Lung (tissue), 12 donors: ENCODE measurements around the gene SLC27A1. TPM values are rescaled to one million over a fixed set of nuclear protein-coding genes. Genes with fewer than 3 reads are reported as not detected.

Experiments
- ATAC-seq: fragments of 200-7000 bp; cut with Tn5 transposase; one replicate; pipeline ENCODE4 v1.9.1; 2020; ENCODE audit warnings: moderate number of reproducible peaks; ENCODE audit not compliant: insufficient read depth, low FRiP score
- DNase-seq, 3 donors: peaks; one replicate each; pipeline ENCODE4 v3.0.0-alpha.2; 2013 to 2017
- H3K27ac ChIP-seq, 2 donors: one replicate each; pipeline ENCODE4 v1.5.1; 2013; ENCODE audit warnings: mild to moderate bottlenecking in 2 of 2, moderate library complexity in 2 of 2, control low read depth in 1 of 2, inconsistent platforms in 1 of 2, low read depth in 1 of 2, low read length in 1 of 2
- H3K27me3 ChIP-seq, 3 donors: one replicate each; pipeline ENCODE4 v1.5.1; 2013; ENCODE audit warnings: low read length in 2 of 3; ENCODE audit not compliant: control insufficient read depth in 3 of 3, insufficient read depth in 3 of 3
- H3K36me3 ChIP-seq, 4 donors: one replicate each; pipeline ENCODE4 v1.5.1; 2013; ENCODE audit warnings: low read length in 4 of 4, mild to moderate bottlenecking in 1 of 4, moderate library complexity in 1 of 4; ENCODE audit not compliant: control insufficient read depth in 4 of 4, insufficient read depth in 4 of 4
- H3K4me1 ChIP-seq, 5 donors: one replicate each; pipeline ENCODE4 v1.5.1; 2013; ENCODE audit warnings: low read length in 5 of 5, mild to moderate bottlenecking in 2 of 5, moderate library complexity in 1 of 5; ENCODE audit not compliant: control insufficient read depth in 5 of 5, insufficient read depth in 5 of 5
- H3K4me3 ChIP-seq: one replicate; pipeline ENCODE4 v1.5.1; 2013; ENCODE audit warnings: mild to moderate bottlenecking, control low read depth, moderate library complexity
- H3K9ac ChIP-seq, 2 donors: one replicate each; pipeline ENCODE4 v1.5.1; 2013; ENCODE audit warnings: low read length in 2 of 2, control low read depth in 1 of 2; ENCODE audit not compliant: insufficient read depth in 1 of 2
- H3K9me3 ChIP-seq, 4 donors: one replicate each; pipeline ENCODE4 v1.5.1; 2013; ENCODE audit warnings: low read length in 3 of 4, mild to moderate bottlenecking in 1 of 4, moderate library complexity in 1 of 4; ENCODE audit not compliant: control insufficient read depth in 4 of 4, insufficient read depth in 3 of 4
- CTCF ChIP-seq: IDR thresholded peaks from 2 replicates; pipeline ENCODE4 v1.5.1; 2012; ENCODE audit warnings: mild to moderate bottlenecking; ENCODE audit errors: control extremely low read depth, extremely low read depth
- WGBS, 2 donors: extraction: QIAGEN DNeasy Blood & Tissue Kit; methylation state at CpG; one replicate each; pipeline ENCODE4 v1.1.7; 2013; 5-methylcytosine and 5-hydroxymethylcytosine counted together
- polyA plus RNA-seq, 2 donors: library from polyadenylated mRNA; stranded (reverse); fragments of 200-250 nt; gene quantifications; one replicate each; pipeline ENCODE4 v1.2.1, GENCODE V29; 2013
- total RNA-seq, 2 donors: library from RNA; depleted of rRNA in 1 of 2; stranded (reverse); fragments of >200 nt in 1 of 2; gene quantifications; one replicate each; pipeline ENCODE4 v1.2.1, GENCODE V29; 2014 to 2021
- donor health status: control.
- donor health status: control.
- donor health status: Bipolar disorder and iron deficiency.
- donor health status: healthy.
- donor health status: DM: yes; HTN: yes; CAD: no.

The SLC27A1 gene
- total and polyA plus RNA-seq, 4 donors, result 12.2 to 26.9 (median 20.6) TPM

GRCh38 chr19:17555480-17555928 lies 85.2 kb downstream of the SLC27A1 start, which contains the start of gene COLGALT1:
Gene COLGALT1, plus strand, starts transcription at chr19:17555649. Its CDS starts 65 bp downstream, at chr19:17555714.
- Histone ChIP-seq H3K9me3 (no peaks in the 10 kb centered on the region), H3K36me3 (peaks cover 0 to 13% (median 9%) of the 10 kb centered on the region in 4 donors), H3K9ac (peak within 1 kb of the TSS in 1 of 2 donors; percentile 30), H3K4me3 (peak within 1 kb of the TSS; percentile 97), H3K4me1 (peaks cover 0 to 15% (median 4%) of the 10 kb centered on the region in 5 donors), H3K27me3 (no peaks in the 10 kb centered on the region), H3K27ac (peak within 1 kb of the TSS; percentile 56 to 86)
- DNase-seq (peak; percentile 96 to 98 (median 98)), ATAC-seq (peak; percentile 93)
- 0% methylated on average over 55 to 64 of the region's 64 CpGs for WGBS, 2 donors
- no peak for TF ChIP-seq CTCF

Other genes starting within 250 kb of the SLC27A1 start
- gene OCEL1, start 244.3 kb upstream of the SLC27A1 start, total RNA-seq, result 10 to 100 TPM in 1 of 2 donors, 1 to 10 TPM in 1; 9.1 to 39.5 TPM
- gene OCEL1, start 244.3 kb upstream of the SLC27A1 start, polyA plus RNA-seq, result 10 to 100 TPM; 19.4 to 31.1 TPM
- 10 to 100 TPM; 26.1 to 65.5 TPM for gene NR2F6, start 224.6 kb upstream of the SLC27A1 start, total RNA-seq
- gene NR2F6, start 224.6 kb upstream of the SLC27A1 start, polyA plus RNA-seq, result 10 to 100 TPM; 26.8 to 28.0 TPM
- gene USHBP1, start 205.8 kb upstream of the SLC27A1 start, total RNA-seq, result 10 to 100 TPM; 11.8 to 12.3 TPM
- gene USHBP1, start 205.8 kb upstream of the SLC27A1 start, polyA plus RNA-seq, result 10 to 100 TPM in 1 of 2 donors, 1 to 10 TPM in 1; 6.2 to 11.4 TPM
- gene BABAM1, start 203.1 kb upstream of the SLC27A1 start, total RNA-seq, result 10 to 100 TPM; 52.4 to 75.1 TPM
- 10 to 100 TPM; 61.8 to 65.1 TPM for gene BABAM1, start 203.1 kb upstream of the SLC27A1 start, polyA plus RNA-seq
- 1 to 10 TPM in 1 of 2 donors, under 1 TPM in 1; 0.95 to 1.6 TPM for gene ANKLE1, start 188.6 kb upstream of the SLC27A1 start, total RNA-seq
- 1 to 10 TPM in 1 of 2 donors, under 1 TPM in 1; 0.43 to 1.1 TPM for gene ANKLE1, start 188.6 kb upstream of the SLC27A1 start, polyA plus RNA-seq
- 10 to 100 TPM; 12.8 to 23.0 TPM for gene ABHD8, start 167.1 kb upstream of the SLC27A1 start, total RNA-seq
- 10 to 100 TPM; 14.9 to 15.4 TPM for gene ABHD8, start 167.1 kb upstream of the SLC27A1 start, polyA plus RNA-seq
- 10 to 100 TPM; 22.3 to 85.7 TPM for gene MRPL34, start 164.7 kb upstream of the SLC27A1 start, total RNA-seq
- gene MRPL34, start 164.7 kb upstream of the SLC27A1 start, polyA plus RNA-seq, result 100 to 1,000 TPM; 101 to 137 TPM
- 10 to 100 TPM; 16.1 to 40.7 TPM for gene DDA1, start 161.0 kb upstream of the SLC27A1 start, total RNA-seq
- gene DDA1, start 161.0 kb upstream of the SLC27A1 start, polyA plus RNA-seq, result 10 to 100 TPM; 60.2 to 66.5 TPM
- 10 to 100 TPM in 1 of 2 donors, 1 to 10 TPM in 1; 7.1 to 22.5 TPM for gene ANO8, start 135.7 kb upstream of the SLC27A1 start, total RNA-seq
- 1 to 10 TPM; 7.1 to 8.8 TPM for gene ANO8, start 135.7 kb upstream of the SLC27A1 start, polyA plus RNA-seq
- gene GTPBP3, start 133.0 kb upstream of the SLC27A1 start, total RNA-seq, result 10 to 100 TPM; 22.2 to 24.1 TPM
- gene GTPBP3, start 133.0 kb upstream of the SLC27A1 start, polyA plus RNA-seq, result 10 to 100 TPM; 13.3 to 14.2 TPM
- 10 to 100 TPM in 1 of 2 donors, 1 to 10 TPM in 1; 6.4 to 29.1 TPM for gene PLVAP, start 93.2 kb upstream of the SLC27A1 start, total RNA-seq
- 10 to 100 TPM; 22.6 to 55.0 TPM for gene PLVAP, start 93.2 kb upstream of the SLC27A1 start, polyA plus RNA-seq
- gene CCDC194, start 76.3 kb upstream of the SLC27A1 start, total RNA-seq, result under 1 TPM in 1 of 2 donors, not detected in 1; 0.74 TPM
- under 1 TPM; 0.13 to 0.37 TPM for gene CCDC194, start 76.3 kb upstream of the SLC27A1 start, polyA plus RNA-seq
- 10 to 100 TPM; 49.8 to 71.3 TPM for gene BST2, start 64.9 kb upstream of the SLC27A1 start, total RNA-seq
- 100 to 1,000 TPM in 1 of 2 donors, 10 to 100 TPM in 1; 48.2 to 179 TPM for gene BST2, start 64.9 kb upstream of the SLC27A1 start, polyA plus RNA-seq
- gene MVB12A, start 50.5 kb upstream of the SLC27A1 start, total RNA-seq, result 10 to 100 TPM; 28.5 to 66.9 TPM
- gene MVB12A, start 50.5 kb upstream of the SLC27A1 start, polyA plus RNA-seq, result 10 to 100 TPM; 59.6 to 62.1 TPM
- gene TMEM221, start 21.9 kb upstream of the SLC27A1 start, total RNA-seq, result under 1 TPM; 0.12 to 0.57 TPM
- under 1 TPM; 0.06 to 0.08 TPM for gene TMEM221, start 21.9 kb upstream of the SLC27A1 start, polyA plus RNA-seq
- not detected for gene NXNL1, start 9.6 kb upstream of the SLC27A1 start, total RNA-seq
- not detected for gene NXNL1, start 9.6 kb upstream of the SLC27A1 start, polyA plus RNA-seq
- gene PGLS, start 41.1 kb downstream of the SLC27A1 start, total RNA-seq, result 100 to 1,000 TPM in 1 of 2 donors, 10 to 100 TPM in 1; 63.2 to 109 TPM
- gene PGLS, start 41.1 kb downstream of the SLC27A1 start, polyA plus RNA-seq, result 100 to 1,000 TPM; 107 to 122 TPM
- gene COLGALT1, start 85.1 kb downstream of the SLC27A1 start, total RNA-seq, result 100 to 1,000 TPM in 1 of 2 donors, 10 to 100 TPM in 1; 39.9 to 129 TPM
- 100 to 1,000 TPM in 1 of 2 donors, 10 to 100 TPM in 1; 63.3 to 107 TPM for gene COLGALT1, start 85.1 kb downstream of the SLC27A1 start, polyA plus RNA-seq
- under 1 TPM; 0.28 to 0.31 TPM for gene UNC13A, start 217.8 kb downstream of the SLC27A1 start, total RNA-seq
- gene UNC13A, start 217.8 kb downstream of the SLC27A1 start, polyA plus RNA-seq, result under 1 TPM; 0.14 to 0.26 TPM
- 10 to 100 TPM; 36.3 to 71.1 TPM for gene MAP1S, start 249.0 kb downstream of the SLC27A1 start, total RNA-seq
- 10 to 100 TPM; 32.1 to 40.6 TPM for gene MAP1S, start 249.0 kb downstream of the SLC27A1 start, polyA plus RNA-seq